Mucosa of descending colon (tissue), 3 donors: Measurements from ENCODE around the gene SLC4A8. TPM values are rescaled to one million over a fixed set of nuclear protein-coding genes. Genes with fewer than 3 reads are reported as not detected.
A peak's percentile ranks its signal among the peaks of the same experiment; 100 is the strongest.

Experiments
- ATAC-seq: fragments of 200-7000 bp; cut with Tn5 transposase; one replicate; pipeline ENCODE4 v1.9.1; 2020; ENCODE audit warnings: mild to moderate bottlenecking, moderate library complexity
- DNase-seq, 3 donors: peaks; one replicate each; pipeline ENCODE4 v3.0.0-alpha.2; 2020
- H3K36me3 ChIP-seq: fragments of 200-600 bp; one replicate; pipeline ENCODE4 v1.8.0; 2021; ENCODE audit warnings: low read depth, mild to moderate bottlenecking
- H3K4me1 ChIP-seq: fragments of 200-600 bp; one replicate; pipeline ENCODE4 v1.8.0; 2021; ENCODE audit warnings: low read depth, mild to moderate bottlenecking
- H3K4me3 ChIP-seq: fragments of 200-600 bp; one replicate; pipeline ENCODE4 v1.8.0; 2021; ENCODE audit warnings: mild to moderate bottlenecking
- H3K9me3 ChIP-seq: fragments of 200-600 bp; one replicate; pipeline ENCODE4 v1.8.0; 2021; ENCODE audit warnings: mild to moderate bottlenecking
- intact Hi-C, 2 donors: fragments of 100-400 bp; cut with DNase I in 1 of 2; cut with micrococcal nuclease in 1 of 2; formaldehyde crosslinking; loops; one replicate each; pipeline versions ENCODE4 v1.11.0 to v1.11.1; 2022; cut with DNase I, micrococcal nuclease
- total RNA-seq, 3 donors: library from RNA; stranded (reverse); fragmentation: NEBNext Ultra II Directional in 2 of 3; extraction: Animal tissue kit (Norgen Biotek cat#: 25700) in 2 of 3; gene quantifications; one replicate each; pipeline versions ENCODE4 v1.2.1 to v1.2.4, GENCODE V29; 2021 to 2023
- TF ChIP-seq, protein P1 (sequence below): fragments of 200-600 bp; IDR thresholded peaks from one replicate; pipeline ENCODE4 v1.8.0; 2022; ENCODE audit warnings: antibody characterized with exemption, mild to moderate bottlenecking
- donor health status: DM: no; HTN: no; CAD: no; lungs with moderate emphysema.
- donor health status: DM: no; HTN: no; CAD: no.
- donor health status: DM: no; HTN: yes; CAD: no.

SLC4A8 gene
- total RNA-seq, 3 donors from 2014 or later: 0.84 to 1.8 (median 1.5) TPM

DNA sequence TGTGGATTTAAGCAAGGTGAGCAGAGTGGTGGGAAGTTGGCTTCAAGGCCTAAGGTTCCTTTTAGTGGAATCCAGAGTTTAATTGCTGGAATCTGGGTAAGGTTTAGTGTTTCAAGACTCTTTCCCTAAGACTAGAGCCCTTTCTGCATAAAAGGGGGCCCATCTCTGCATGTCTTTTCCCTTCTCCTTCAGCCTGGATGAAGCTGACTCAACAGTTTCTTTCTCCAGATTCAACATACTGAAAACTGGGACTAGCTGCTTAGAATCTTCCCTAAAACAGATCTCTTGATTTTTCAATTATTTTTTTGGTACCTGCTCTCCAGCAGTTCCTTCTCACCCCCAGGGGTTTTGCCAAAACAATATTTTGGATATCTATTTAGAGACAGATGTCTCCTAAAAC is 34.0 kb downstream of the SLC4A8 start:
- Histone ChIP-seq H3K4me1 (no peaks in the 10 kb centered on the region), H3K9me3 (no peaks in the 10 kb centered on the region), H3K4me3 (no peak overlapping the region), H3K36me3 (no peaks in the 10 kb centered on the region)
- TF ChIP-seq, protein P1, sequence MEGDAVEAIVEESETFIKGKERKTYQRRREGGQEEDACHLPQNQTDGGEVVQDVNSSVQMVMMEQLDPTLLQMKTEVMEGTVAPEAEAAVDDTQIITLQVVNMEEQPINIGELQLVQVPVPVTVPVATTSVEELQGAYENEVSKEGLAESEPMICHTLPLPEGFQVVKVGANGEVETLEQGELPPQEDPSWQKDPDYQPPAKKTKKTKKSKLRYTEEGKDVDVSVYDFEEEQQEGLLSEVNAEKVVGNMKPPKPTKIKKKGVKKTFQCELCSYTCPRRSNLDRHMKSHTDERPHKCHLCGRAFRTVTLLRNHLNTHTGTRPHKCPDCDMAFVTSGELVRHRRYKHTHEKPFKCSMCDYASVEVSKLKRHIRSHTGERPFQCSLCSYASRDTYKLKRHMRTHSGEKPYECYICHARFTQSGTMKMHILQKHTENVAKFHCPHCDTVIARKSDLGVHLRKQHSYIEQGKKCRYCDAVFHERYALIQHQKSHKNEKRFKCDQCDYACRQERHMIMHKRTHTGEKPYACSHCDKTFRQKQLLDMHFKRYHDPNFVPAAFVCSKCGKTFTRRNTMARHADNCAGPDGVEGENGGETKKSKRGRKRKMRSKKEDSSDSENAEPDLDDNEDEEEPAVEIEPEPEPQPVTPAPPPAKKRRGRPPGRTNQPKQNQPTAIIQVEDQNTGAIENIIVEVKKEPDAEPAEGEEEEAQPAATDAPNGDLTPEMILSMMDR: no peak
- intact Hi-C loops: no loop called here
- ATAC-seq (no peak), DNase-seq (no peak)

- DNase-seq (no peak), ATAC-seq (peak; percentile 31)
- intact Hi-C loops: no loop called here
Measured at GRCh38 chr12:51460519-51460918, 35.9 kb downstream of the SLC4A8 start.

DNA sequence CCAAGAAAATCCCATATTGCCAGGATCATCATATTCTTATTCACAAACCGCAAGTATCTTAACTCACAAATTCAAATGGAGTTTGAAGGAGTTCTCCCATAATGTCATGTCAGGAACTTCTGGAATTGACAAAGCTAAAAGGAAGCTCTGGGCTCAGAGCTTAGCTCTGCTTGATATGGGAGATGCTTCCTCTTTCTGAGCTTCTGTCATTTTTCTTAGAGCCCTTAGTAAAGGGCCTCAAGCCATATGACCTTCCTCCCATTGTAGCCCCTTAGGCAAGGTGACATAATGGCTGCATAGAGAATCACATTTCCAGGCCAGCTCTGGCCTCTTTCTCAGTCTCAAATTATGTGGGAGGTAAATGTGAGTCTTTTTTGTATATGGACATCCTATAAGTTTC is 40.9 kb downstream of the SLC4A8 start:
- intact Hi-C loops: no loop called here
- TF ChIP-seq, protein P1: no peak

More at GRCh38 chr12:51460519-51460918, 35.9 kb downstream of the SLC4A8 start:
- TF ChIP-seq, protein P1: no peak
- Histone ChIP-seq H3K36me3 (no peaks in the 10 kb centered on the region), H3K4me3 (no peak overlapping the region), H3K4me1 (no peaks in the 10 kb centered on the region), H3K9me3 (no peaks in the 10 kb centered on the region)

GRCh38 chr12:51470116-51470515 is 45.5 kb downstream of the SLC4A8 start:
- Histone ChIP-seq H3K4me3 (no peak overlapping the region), H3K4me1 (no peaks in the 10 kb centered on the region), H3K36me3 (no peaks in the 10 kb centered on the region), H3K9me3 (no peaks in the 10 kb centered on the region)
- TF ChIP-seq, protein P1: no peak
- no peak for DNase-seq
- ATAC-seq: no peak
- intact Hi-C loops: no loop called here

More for the DNA sequence above, 40.9 kb downstream of the SLC4A8 start:
- H3K4me1 ChIP-seq: no peaks in the 10 kb centered on the region
- no peaks in the 10 kb centered on the region for H3K9me3 ChIP-seq
- DNase-seq (no peak), ATAC-seq (no peak)
- no peak overlapping the region for H3K4me3 ChIP-seq
- no peaks in the 10 kb centered on the region for H3K36me3 ChIP-seq

- no peak for ATAC-seq
- TF ChIP-seq, protein P1: no peak
- H3K9me3 ChIP-seq: no peaks in the 10 kb centered on the region
- H3K36me3 ChIP-seq: no peaks in the 10 kb centered on the region
- intact Hi-C loops: no loop called here
- no peaks in the 10 kb centered on the region for H3K4me1 ChIP-seq
- H3K4me3 ChIP-seq: no peak overlapping the region
- peak in 1 of 3 donors; percentile 4 for DNase-seq
Measured at GRCh38 chr12:51471111-51471864, 46.7 kb downstream of the SLC4A8 start.
